ENCODE results near the gene TBC1D22A.

DNA sequence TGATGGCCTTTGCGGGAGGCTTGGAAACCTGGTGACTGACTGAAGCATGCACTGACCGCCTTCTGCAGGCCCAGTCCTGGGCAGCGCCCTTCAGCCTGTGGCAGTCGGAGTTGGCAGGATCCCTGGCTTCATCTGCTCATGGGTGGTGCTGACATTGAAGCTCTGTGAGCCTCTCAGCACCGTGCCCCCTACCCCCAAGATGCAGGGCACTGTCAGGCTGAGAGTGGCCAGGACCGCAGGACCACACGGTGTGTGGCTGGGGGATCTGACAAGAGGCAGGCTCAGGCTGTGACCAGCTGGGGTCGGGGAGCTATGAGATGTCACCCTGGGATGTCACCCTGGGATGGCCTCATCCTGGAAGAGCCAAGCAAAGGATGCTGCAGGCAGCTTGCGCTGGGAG lies 32.7 kb downstream of the TBC1D22A start:
- TF ChIP-seq CTCF (IDR thresholded peaks at IDR 0.05 in 4 of 5, conservative IDR thresholded peaks at IDR 0.05 in 1 of 5) (no peak), POLR2A (IDR thresholded peaks at IDR 0.05) (no peak)

Measured in gastrocnemius medialis (tissue), 4 donors.